DND-41 (cell line): ENCODE data around the gene SDCCAG8.

Source experiments
- CTCF ChIP-seq: IDR thresholded peaks from 2 replicates; pipeline ENCODE4 v1.5.1; 2012; ENCODE audit warnings: borderline replicate concordance, low read length, moderate library complexity, mild to moderate bottlenecking; ENCODE audit not compliant: poor library complexity, severe bottlenecking; ENCODE audit errors: extremely low read depth
- EZH2 ChIP-seq: IDR thresholded peaks from 3 replicates; pipeline ENCODE4 v1.6.1; 2012; ENCODE audit warnings: borderline replicate concordance, low read depth, mild to moderate bottlenecking, moderate library complexity, low read length, inconsistent platforms; ENCODE audit not compliant: severe bottlenecking

- TF ChIP-seq CTCF, result no peak
- TF ChIP-seq EZH2, result no peak
Measured at GRCh38 chr1:243487036-243487648, 231.3 kb downstream of the SDCCAG8 start.
